ENCODE measurements around the gene NEU1.

Gene NEU1

GRCh38 chr6:31898383-31899011 lies 35.9 kb upstream of the NEU1 start:
- Histone ChIP-seq H3K4me1 (ENCODE audit: control insufficient read depth, low read depth, low read length) (no peaks in the 10 kb centered on the region), H3K36me3 (ENCODE audit: control insufficient read depth, insufficient read depth, low read length) (no peaks in the 10 kb centered on the region), H4K5ac (ENCODE audit: low read length) (no peak overlapping the region), H3K9ac (ENCODE audit: low read length) (peak overlapping the region; percentile 83), H3K4me2 (ENCODE audit: low read length) (peak overlapping the region; percentile 100), H3K18ac (ENCODE audit: low read length) (no peak overlapping the region), H2AK5ac (ENCODE audit: low read length) (no peak overlapping the region), H2BK15ac (replicated peaks; ENCODE audit: low read depth) (no peak overlapping the region), H2BK120ac (ENCODE audit: low read depth, low read length) (no peak overlapping the region), H3K56ac (ENCODE audit: low read length) (peak overlapping the region; percentile 91), H3K27ac (ENCODE audit: low read depth, low read length) (no peak overlapping the region), H3K79me1 (ENCODE audit: low read length) (peaks cover 4% of the 10 kb centered on the region), H3K4me3 (ENCODE audit: low read length) (peak overlapping the region; percentile 85), H3K23ac (ENCODE audit: low read length) (no peak overlapping the region), H3K4ac (ENCODE audit: low read depth, low read length) (no peak overlapping the region), H2BK5ac (ENCODE audit: low read length) (no peak overlapping the region), H3K79me2 (ENCODE audit: control insufficient read depth, insufficient read depth, low read length) (peaks cover 4% of the 10 kb centered on the region), H3K27me3 (ENCODE audit: insufficient read depth, low read length, poor library complexity) (no peaks in the 10 kb centered on the region), H4K8ac (ENCODE audit: low read depth, low read length) (no peak overlapping the region)
- WGBS (ENCODE audit: extremely low coverage, insufficient coverage, low lambda C conversion rate): no CpG with 5 or more reads among the region's 8 CpGs
- peak; percentile 76 for DNase-seq

GRCh38 chr6:31897612-31898382 lies 35.2 kb upstream of the NEU1 start, which contains the start of gene EHMT2:
Gene EHMT2 (minus strand): TSS chr6:31897698. CDS start chr6:31897677, 21 bp downstream.
- peak within 1 kb of the TSS; percentile 72 for H3K27ac ChIP-seq (ENCODE audit: low read depth, low read length)

GRCh38 chr6:31896856-31897611 lies 34.4 kb upstream of the NEU1 start:
- WGBS (ENCODE audit: extremely low coverage, insufficient coverage, low lambda C conversion rate): no CpG with 5 or more reads among the region's 62 CpGs
- H3K36me3 ChIP-seq (ENCODE audit: control insufficient read depth, insufficient read depth, low read length): peaks cover 4% of the 10 kb centered on the region

More at GRCh38 chr6:31897612-31898382, 35.2 kb upstream of the NEU1 start, which contains the start of gene EHMT2:
- Histone ChIP-seq H3K79me2 (ENCODE audit: control insufficient read depth, insufficient read depth, low read length) (peaks cover 4% of the 10 kb centered on the region), H2BK15ac (replicated peaks; ENCODE audit: low read depth) (no peak within 1 kb of the TSS), H3K27me3 (ENCODE audit: insufficient read depth, low read length, poor library complexity) (no peaks in the 10 kb centered on the region), H3K4me1 (ENCODE audit: control insufficient read depth, low read depth, low read length) (no peaks in the 10 kb centered on the region), H3K23ac (ENCODE audit: low read length) (no peak within 1 kb of the TSS), H3K79me1 (ENCODE audit: low read length) (peaks cover 4% of the 10 kb centered on the region), H2BK120ac (ENCODE audit: low read depth, low read length) (peak within 1 kb of the TSS; percentile 76), H3K9ac (ENCODE audit: low read length) (peak within 1 kb of the TSS; percentile 83), H2AK5ac (ENCODE audit: low read length) (no peak within 1 kb of the TSS), H4K8ac (ENCODE audit: low read depth, low read length) (peak within 1 kb of the TSS; percentile 68), H2BK5ac (ENCODE audit: low read length) (no peak within 1 kb of the TSS), H3K36me3 (ENCODE audit: control insufficient read depth, insufficient read depth, low read length) (peaks cover 4% of the 10 kb centered on the region), H3K4me2 (ENCODE audit: low read length) (peak within 1 kb of the TSS; percentile 100), H3K4me3 (ENCODE audit: low read length) (peak within 1 kb of the TSS; percentile 85), H3K18ac (ENCODE audit: low read length) (peak within 1 kb of the TSS; percentile 99), H3K4ac (ENCODE audit: low read depth, low read length) (peak within 1 kb of the TSS; percentile 88), H3K56ac (ENCODE audit: low read length) (peak within 1 kb of the TSS; percentile 92), H4K5ac (ENCODE audit: low read length) (no peak within 1 kb of the TSS)
- peak; percentile 93 for DNase-seq
- no CpG with 5 or more reads among the region's 49 CpGs for WGBS (ENCODE audit: extremely low coverage, insufficient coverage, low lambda C conversion rate)

GRCh38 chr6:31896493-31896855 lies 33.9 kb upstream of the NEU1 start:
- H3K27me3 ChIP-seq (ENCODE audit: insufficient read depth, low read length, poor library complexity): no peaks in the 10 kb centered on the region
- H2AK5ac ChIP-seq (ENCODE audit: low read length): no peak overlapping the region
- no CpG with 5 or more reads among the region's 4 CpGs for WGBS (ENCODE audit: extremely low coverage, insufficient coverage, low lambda C conversion rate)
- H3K4me3 ChIP-seq (ENCODE audit: low read length): peak overlapping the region; percentile 50
- H4K8ac ChIP-seq (ENCODE audit: low read depth, low read length): no peak overlapping the region
- H3K18ac ChIP-seq (ENCODE audit: low read length): no peak overlapping the region
- DNase-seq: no peak
- H4K5ac ChIP-seq (ENCODE audit: low read length): no peak overlapping the region
- H3K4me1 ChIP-seq (ENCODE audit: control insufficient read depth, low read depth, low read length): no peaks in the 10 kb centered on the region
- peak overlapping the region; percentile 74 for H3K4me2 ChIP-seq (ENCODE audit: low read length)
- no peak overlapping the region for H3K23ac ChIP-seq (ENCODE audit: low read length)
- peaks cover 4% of the 10 kb centered on the region for H3K36me3 ChIP-seq (ENCODE audit: control insufficient read depth, insufficient read depth, low read length)
- H2BK5ac ChIP-seq (ENCODE audit: low read length): no peak overlapping the region
- no peak overlapping the region for H3K27ac ChIP-seq (ENCODE audit: low read depth, low read length)
- peaks cover 4% of the 10 kb centered on the region for H3K79me2 ChIP-seq (ENCODE audit: control insufficient read depth, insufficient read depth, low read length)
- H2BK15ac ChIP-seq (replicated peaks; ENCODE audit: low read depth): no peak overlapping the region
- H3K79me1 ChIP-seq (ENCODE audit: low read length): peaks cover 4% of the 10 kb centered on the region
- no peak overlapping the region for H2BK120ac ChIP-seq (ENCODE audit: low read depth, low read length)
- no peak overlapping the region for H3K4ac ChIP-seq (ENCODE audit: low read depth, low read length)
- peak overlapping the region; percentile 82 for H3K9ac ChIP-seq (ENCODE audit: low read length)
- peak overlapping the region; percentile 86 for H3K56ac ChIP-seq (ENCODE audit: low read length)

More at GRCh38 chr6:31896856-31897611, 34.4 kb upstream of the NEU1 start:
- Histone ChIP-seq H3K9ac (ENCODE audit: low read length) (peak overlapping the region; percentile 82), H2BK15ac (replicated peaks; ENCODE audit: low read depth) (no peak overlapping the region), H3K56ac (ENCODE audit: low read length) (peak overlapping the region; percentile 92), H3K27ac (ENCODE audit: low read depth, low read length) (peak overlapping the region; percentile 72), H3K27me3 (ENCODE audit: insufficient read depth, low read length, poor library complexity) (no peaks in the 10 kb centered on the region), H3K4ac (ENCODE audit: low read depth, low read length) (peak overlapping the region; percentile 88), H2BK120ac (ENCODE audit: low read depth, low read length) (peak overlapping the region; percentile 76), H3K79me1 (ENCODE audit: low read length) (peaks cover 4% of the 10 kb centered on the region), H3K4me3 (ENCODE audit: low read length) (peak overlapping the region; percentile 53), H2AK5ac (ENCODE audit: low read length) (no peak overlapping the region), H3K79me2 (ENCODE audit: control insufficient read depth, insufficient read depth, low read length) (peaks cover 4% of the 10 kb centered on the region), H4K8ac (ENCODE audit: low read depth, low read length) (peak overlapping the region; percentile 68), H4K5ac (ENCODE audit: low read length) (no peak overlapping the region), H3K4me1 (ENCODE audit: control insufficient read depth, low read depth, low read length) (no peaks in the 10 kb centered on the region), H3K4me2 (ENCODE audit: low read length) (peak overlapping the region; percentile 74), H3K23ac (ENCODE audit: low read length) (no peak overlapping the region), H2BK5ac (ENCODE audit: low read length) (no peak overlapping the region), H3K18ac (ENCODE audit: low read length) (peak overlapping the region; percentile 99)
- no peak for DNase-seq

- Histone ChIP-seq H3K27me3 (ENCODE audit: insufficient read depth, low read length, poor library complexity) (no peaks in the 10 kb centered on the region), H2BK15ac (replicated peaks; ENCODE audit: low read depth) (no peak overlapping the region), H3K4ac (ENCODE audit: low read depth, low read length) (no peak overlapping the region), H4K8ac (ENCODE audit: low read depth, low read length) (no peak overlapping the region), H2BK5ac (ENCODE audit: low read length) (no peak overlapping the region), H3K18ac (ENCODE audit: low read length) (no peak overlapping the region), H3K36me3 (ENCODE audit: control insufficient read depth, insufficient read depth, low read length) (peaks cover 8% of the 10 kb centered on the region), H4K5ac (ENCODE audit: low read length) (no peak overlapping the region), H3K23ac (ENCODE audit: low read length) (no peak overlapping the region), H2AK5ac (ENCODE audit: low read length) (no peak overlapping the region), H3K79me1 (ENCODE audit: low read length) (peaks cover 4% of the 10 kb centered on the region), H3K4me1 (ENCODE audit: control insufficient read depth, low read depth, low read length) (no peaks in the 10 kb centered on the region), H3K4me2 (ENCODE audit: low read length) (no peak overlapping the region), H3K56ac (ENCODE audit: low read length) (no peak overlapping the region), H2BK120ac (ENCODE audit: low read depth, low read length) (no peak overlapping the region), H3K27ac (ENCODE audit: low read depth, low read length) (no peak overlapping the region), H3K9ac (ENCODE audit: low read length) (no peak overlapping the region), H3K4me3 (ENCODE audit: low read length) (no peak overlapping the region), H3K79me2 (ENCODE audit: control insufficient read depth, insufficient read depth, low read length) (peaks cover 4% of the 10 kb centered on the region)
- DNase-seq: no peak
- no CpG with 5 or more reads among the region's 6 CpGs for whole genome bisulfite sequencing (ENCODE audit: extremely low coverage, insufficient coverage, low lambda C conversion rate)
These were observed 30.2 kb upstream of the NEU1 start for GRCh38 chr6:31892821-31893220.

Data from mesendoderm (in vitro differentiated cells).